ENCODE data around the gene CALML4.
"Not testable (repeated sequence)": the region's sequence is repeated elsewhere in the genome, so short reads cannot be mapped to it uniquely, and the experiment has no call there.

CALML4 gene

DNA sequence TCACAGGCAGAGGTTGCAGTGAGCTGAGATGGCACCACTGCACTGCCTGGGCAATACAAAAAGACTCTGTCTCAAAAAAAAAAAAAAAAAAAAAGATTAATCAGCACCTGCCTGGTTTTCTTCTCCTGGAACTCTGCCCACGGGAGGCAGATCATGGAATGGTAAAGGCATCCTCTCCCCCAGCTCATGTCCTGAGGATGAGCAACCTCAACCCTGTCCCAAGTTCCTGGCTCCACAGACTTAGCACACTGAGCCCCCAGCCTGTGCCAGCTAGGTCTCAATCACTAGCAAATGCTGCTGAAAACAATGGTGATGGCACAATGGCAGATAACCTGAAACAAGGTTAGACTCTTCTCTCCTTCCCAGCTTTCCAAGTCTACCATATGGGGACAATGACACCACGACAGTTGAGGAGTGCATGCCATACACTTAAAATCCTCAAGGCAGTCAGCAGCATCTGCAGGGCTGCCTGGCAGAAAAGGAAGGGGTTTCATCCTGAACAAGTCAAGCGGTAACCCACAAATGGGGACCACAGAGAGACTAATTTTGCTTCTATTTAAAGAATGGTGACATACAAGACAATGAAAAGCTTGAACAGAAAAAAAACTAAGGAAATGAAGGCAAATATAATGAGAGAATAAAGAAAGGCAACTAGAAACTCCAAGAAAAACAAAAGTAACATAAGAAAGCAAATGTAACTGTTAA lies 19.6 kb upstream of the CALML4 start:
- peak; percentile 37 to 82 for DNase-seq

- no peak for DNase-seq
Measured at GRCh38 chr15:68224108-68224507, 19.0 kb upstream of the CALML4 start.

- peak in 1 of 2 experiments; percentile 32 for DNase-seq
Measured at GRCh38 chr15:68223171-68223570, 18.0 kb upstream of the CALML4 start.

GRCh38 chr15:68222432-68222743 lies 17.3 kb upstream of the CALML4 start:
- DNase-seq, result not testable (repeated sequence)

DNA sequence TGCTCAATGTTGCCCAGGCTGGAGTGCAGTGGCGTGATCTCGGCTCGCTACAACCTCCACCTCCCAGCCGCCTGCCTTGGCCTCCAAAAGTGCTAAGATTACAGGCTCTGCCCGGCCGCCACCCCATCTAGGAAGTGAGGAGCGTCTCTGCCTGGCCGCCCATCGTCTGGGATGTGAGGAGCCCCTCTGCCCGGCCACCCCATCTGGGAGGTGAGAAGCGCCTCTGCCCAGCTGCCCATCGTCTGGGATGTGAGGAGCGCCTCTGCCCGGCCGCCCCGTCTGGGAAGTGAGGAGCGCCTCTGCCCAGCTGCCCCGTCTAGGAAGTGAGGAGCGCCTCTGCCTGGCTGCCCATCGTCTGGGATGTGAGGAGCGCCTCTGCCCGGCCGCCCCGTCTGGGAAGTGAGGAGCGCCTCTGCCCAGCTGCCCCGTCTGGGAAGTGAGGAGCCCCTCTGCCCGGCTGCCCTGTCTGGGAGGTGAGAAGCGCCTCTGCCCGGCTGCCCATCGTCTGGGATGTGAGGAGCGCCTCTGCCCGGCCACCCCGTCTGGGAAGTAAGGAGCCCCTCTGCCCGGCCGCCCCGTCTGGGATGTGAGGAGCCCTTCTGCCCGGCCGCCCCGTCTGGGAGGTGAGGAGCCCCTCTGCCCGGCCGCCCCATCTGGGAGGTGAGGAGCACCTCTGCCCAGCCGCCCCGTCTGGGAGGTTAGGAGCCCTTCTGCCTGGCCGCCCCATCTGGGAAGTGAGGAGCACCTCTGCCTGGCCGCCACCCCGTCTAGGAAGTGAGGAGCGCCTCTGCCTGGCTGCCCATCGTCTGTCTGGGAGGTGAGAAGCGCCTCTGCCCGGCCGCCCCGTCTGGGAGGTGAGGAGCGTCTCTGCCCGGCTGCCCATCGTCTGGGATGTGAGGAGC lies 16.6 kb upstream of the CALML4 start:
- DNase-seq, result not testable (repeated sequence)

- DNase-seq, result no peak
Measured at GRCh38 chr15:68220967-68221366, 15.8 kb upstream of the CALML4 start.

GRCh38 chr15:68220489-68220888 lies 15.4 kb upstream of the CALML4 start:
- no peak for DNase-seq

GRCh38 chr15:68218847-68219798 lies 14.0 kb upstream of the CALML4 start:
- DNase-seq, result no peak

DNA sequence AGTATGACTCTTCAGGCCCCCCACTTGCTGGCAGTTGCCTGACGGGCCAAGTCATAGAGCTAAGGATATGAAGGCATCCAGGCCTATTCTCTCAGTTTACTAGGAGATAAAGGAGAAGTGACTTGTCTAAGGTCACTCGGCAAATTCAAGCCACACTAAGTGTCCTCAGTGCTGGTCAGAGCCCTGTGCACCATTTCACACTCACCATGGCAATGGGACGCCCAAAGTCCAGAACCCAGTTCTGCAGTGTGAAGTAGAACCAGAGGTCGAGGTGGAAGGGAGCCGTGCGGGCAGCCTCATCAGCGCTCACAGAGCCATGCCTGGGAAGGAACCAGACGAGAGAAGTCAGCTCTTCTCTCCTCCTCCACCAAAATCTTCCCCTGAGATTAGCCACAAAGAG lies 13.2 kb upstream of the CALML4 start:
- no peak for DNase-seq

- no peak for DNase-seq
Measured at GRCh38 chr15:68217341-68217740, 12.2 kb upstream of the CALML4 start.

GRCh38 chr15:68214838-68215254 lies 9.7 kb upstream of the CALML4 start:
- DNase-seq, result no peak

GRCh38 chr15:68213991-68214837 lies 9.1 kb upstream of the CALML4 start:
- DNase-seq, result no peak

DNA sequence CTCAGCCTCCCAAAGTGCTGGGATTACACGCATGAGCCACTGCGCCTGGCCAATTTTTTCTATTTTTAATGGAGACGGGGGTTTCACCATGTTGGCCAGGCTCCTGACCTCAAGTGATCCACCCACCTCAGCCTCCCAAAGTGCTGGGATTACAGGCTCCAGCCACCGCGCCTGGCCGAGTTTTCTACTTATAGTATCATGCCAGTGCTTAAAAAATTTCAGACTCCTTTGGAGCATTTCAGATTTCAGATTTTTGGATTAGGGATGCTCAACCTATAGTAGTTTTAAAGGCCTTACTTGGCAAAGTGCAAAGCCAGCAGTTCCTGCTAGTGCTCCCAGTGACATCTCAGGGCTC lies 8.3 kb upstream of the CALML4 start:
- not testable (repeated sequence) for DNase-seq

GRCh38 chr15:68211656-68212320 lies 6.7 kb upstream of the CALML4 start:
- DNase-seq, result no peak

GRCh38 chr15:68210821-68211655 lies 5.9 kb upstream of the CALML4 start:
- peak; percentile 82 to 90 for DNase-seq

DNA sequence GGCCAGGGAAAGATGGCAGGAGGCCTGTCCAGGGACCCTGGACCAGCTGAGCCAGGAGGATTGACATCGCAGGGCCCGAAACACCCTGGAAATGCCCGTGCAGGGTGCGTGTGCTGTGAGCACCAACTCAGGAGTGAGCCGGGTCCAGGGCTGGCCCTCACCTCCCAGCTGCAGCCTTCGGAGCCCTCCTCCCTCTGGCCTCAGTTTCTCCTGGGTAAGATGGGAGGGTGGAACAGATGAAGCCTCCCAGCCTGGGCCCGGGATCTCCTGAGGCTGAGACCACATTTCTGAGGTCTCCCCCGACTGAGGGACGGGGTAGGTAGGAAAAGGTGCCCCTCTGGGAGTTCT lies 5.3 kb upstream of the CALML4 start:
- no peak for DNase-seq

DNA sequence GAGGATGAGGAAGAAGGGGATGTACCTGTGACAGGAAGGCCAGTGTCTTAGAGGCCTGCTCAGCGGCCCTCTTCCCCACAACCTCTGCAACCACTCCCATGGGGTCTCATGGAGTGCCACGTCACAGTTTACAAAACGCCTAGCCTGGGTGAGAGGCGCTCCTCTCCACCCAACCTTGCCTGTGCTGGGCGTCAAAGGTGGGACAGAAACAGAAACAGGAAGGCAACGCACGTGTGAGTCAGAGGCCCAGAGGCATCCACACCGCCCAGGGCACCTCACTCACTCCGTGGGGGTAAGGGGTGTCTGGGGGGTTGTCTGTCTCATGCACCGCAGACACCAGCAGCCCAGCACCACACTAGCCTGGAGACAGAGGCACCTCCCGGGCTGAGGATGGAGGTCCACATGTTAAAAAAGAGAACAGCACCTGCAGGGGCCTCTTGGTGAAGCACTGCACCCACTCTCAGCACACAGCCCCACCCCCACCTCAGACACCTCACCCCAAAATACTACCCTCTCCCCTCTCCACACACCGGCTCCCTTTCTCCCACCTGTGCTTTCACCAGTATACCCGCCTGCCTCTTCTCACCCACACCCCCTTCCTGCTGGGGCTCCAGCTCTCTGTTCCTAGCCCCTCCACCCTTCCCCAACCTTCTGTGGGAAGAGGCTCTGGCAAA lies 4.7 kb upstream of the CALML4 start:
- DNase-seq, result no peak

DNA sequence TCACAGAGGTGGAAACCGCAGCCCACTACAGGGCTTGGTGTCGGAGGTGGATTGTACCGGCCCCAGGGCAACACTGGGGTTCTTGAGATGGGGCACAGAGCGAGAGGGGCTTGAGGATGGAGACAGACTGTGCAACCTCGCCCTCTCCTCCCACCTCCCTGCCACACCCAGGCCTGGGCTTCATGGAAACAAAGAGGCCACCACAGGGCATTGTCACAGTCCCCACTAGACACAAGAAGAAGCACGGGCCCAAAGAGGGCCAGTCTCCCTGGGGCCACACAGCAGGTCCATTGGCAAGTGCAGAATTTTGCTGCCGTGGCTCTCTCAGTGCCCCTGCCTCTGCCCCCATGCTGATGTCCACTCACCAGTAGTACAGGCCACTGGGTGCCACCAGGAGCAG lies 4.1 kb upstream of the CALML4 start:
- DNase-seq, result no peak

DNA sequence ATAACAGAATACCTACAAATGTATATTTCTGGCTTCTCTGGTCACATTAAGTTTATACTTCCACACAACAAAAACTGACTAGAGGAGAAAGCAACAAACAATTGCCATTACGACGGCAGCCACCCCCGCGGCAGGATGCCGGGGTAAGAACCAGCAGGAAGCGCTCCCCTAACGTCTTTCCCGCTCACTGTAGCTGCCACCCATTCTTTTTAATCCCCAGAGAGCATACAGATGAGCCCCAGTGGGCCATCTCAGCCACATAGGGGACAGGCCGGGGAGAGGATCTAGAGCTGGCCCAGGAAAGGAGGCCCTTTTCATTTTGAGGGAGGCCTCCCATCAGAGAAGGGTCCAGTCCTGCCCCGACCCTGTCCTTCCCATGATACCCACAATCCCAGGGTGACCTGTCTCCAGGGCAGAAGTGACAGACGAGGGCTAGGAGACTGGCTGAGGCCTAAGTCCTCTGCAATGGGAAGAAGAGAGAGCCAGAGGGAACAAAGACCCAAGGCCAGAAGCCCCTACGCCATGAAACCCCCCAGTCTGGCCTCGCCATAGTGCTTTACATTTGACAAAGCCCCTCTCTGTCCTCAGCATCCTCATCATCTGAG lies 3.6 kb upstream of the CALML4 start:
- no peak for DNase-seq

- no peak for DNase-seq
Measured at GRCh38 chr15:68208136-68208535, 3.0 kb upstream of the CALML4 start.

All from NCI-H524 (cell line).